A549 (cell line): ENCODE results near the gene MED10.

ENCODE experiments used
- CHD4 ChIP-seq: fragments of 200-600 bp; sonication (generic); IDR thresholded peaks from 2 replicates; pipeline ENCODE4 v1.6.1; 2016; ENCODE audit warnings: antibody characterized with exemption, mild to moderate bottlenecking, borderline replicate concordance
- CTCF ChIP-seq: fragments of >200 bp; sonication (Bioruptor Twin); formaldehyde crosslinking; IDR thresholded peaks from 3 replicates; pipeline ENCODE4 v1.5.1; 2016
- MAX ChIP-seq: IDR thresholded peaks from 2 replicates; pipeline ENCODE4 v1.6.1; 2012

GRCh38 chr5:6395621-6396020 is 17.3 kb upstream of the MED10 start:
- no peak for TF ChIP-seq CTCF
- TF ChIP-seq MAX = no peak
- TF ChIP-seq CHD4 = no peak
